NAMALWA (cell line): ENCODE results near the gene RGS11.
"Not testable (repeated sequence)": the region's sequence is repeated elsewhere in the genome, so short reads cannot be mapped to it uniquely, and the experiment has no call there.

Experiments used
- DNase-seq: peaks from one replicate; pipeline ENCODE4 v3.0.0-alpha.2; 2015; ENCODE audit warnings: low spot score

Gene RGS11

DNA sequence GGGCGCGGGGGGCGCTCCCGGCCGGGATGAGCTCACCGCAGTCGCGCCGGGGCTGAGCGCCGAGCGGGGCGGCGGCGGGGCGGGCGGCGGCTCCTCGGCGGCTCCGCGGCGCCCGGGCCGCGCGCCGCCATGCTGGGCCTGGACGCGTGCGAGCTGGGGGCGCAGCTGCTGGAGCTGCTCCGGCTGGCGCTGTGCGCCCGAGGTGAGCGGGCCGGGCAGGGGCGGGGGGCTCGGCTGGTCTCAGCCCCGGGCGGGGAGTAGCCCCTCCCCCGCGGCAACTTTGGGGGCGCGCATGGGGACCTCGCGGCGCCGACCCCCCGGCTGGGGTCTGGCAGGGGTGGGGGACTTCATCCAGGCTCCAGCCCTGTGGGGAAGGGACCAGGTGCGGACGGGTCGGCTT lies 4.8 kb upstream of the RGS11 start, which contains the start of gene ARHGDIG:
Gene ARHGDIG, plus strand, starts transcription at position 40 of the 400 bp plus-strand sequence. Its CDS starts 90 bp downstream, at position 130.
- DNase-seq, result no peak

DNA sequence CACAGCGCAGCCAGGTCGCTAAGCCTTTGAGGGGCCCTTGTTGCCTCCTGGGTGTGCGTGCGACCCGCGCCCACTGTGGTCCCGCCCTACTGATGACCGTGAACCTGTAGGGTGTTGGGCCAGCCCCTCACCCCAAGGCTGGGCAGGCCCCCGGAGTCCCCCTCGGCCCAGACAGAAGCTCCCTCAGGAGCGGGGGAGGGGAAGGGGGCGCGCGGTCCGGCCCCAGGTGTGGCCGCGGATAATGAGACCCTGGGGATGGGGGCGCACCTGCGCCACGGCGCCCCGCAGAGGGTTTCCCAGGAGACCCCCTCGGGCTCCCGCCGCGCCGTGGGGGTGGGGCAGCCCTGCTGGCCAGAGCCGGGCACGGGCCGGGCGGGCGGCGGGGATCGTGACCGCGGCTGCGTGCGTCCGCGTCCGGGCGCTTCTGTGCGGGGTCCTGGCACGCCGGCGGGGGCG lies 4.3 kb upstream of the RGS11 start:
- no peak for DNase-seq

DNA sequence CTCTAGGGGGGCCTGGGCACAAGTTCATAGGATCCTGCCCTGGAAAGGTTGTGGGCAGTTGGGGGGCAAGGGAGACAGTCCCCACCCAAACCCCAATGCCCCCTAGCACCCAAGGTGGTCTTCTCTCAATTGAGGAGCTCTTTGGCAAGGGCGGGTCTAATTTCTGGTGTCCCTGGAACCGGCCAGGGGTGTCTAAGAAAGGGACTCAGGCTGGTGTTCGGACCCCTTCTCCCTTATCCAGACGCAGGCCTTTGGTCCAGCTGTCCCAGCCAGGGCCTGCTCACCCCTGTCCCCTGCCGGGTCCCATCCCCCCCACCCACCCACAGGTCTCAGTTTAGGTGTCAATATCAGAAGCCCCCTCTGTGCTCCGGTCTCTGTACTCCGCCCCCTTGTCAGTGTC lies 3.8 kb upstream of the RGS11 start:
- DNase-seq, result no peak

DNA sequence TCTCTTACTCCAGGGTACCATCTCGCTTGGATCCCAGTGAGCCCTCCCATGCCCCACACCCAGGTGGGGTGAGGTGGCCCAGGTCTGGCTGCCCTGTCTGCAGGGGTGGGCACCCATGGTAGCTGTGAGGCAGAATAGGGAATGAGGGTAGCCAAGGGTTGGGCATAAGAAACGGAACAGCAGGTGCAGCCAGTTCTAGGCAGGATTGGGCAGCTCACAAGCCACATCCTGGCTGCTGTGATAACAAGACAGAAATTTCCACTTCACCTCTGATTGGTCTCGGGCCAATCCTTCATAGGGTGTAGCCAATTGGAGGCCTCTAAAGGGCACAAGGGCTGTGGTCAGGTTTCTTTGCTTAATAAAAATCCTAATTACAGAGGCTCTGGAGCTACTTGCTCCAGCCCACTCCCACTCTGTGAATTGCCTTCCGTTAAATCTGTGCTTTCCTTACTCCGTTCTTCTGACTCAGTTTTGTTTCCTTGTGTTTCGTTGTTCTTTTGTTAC lies 3.2 kb upstream of the RGS11 start:
- peak; percentile 58 for DNase-seq

DNA sequence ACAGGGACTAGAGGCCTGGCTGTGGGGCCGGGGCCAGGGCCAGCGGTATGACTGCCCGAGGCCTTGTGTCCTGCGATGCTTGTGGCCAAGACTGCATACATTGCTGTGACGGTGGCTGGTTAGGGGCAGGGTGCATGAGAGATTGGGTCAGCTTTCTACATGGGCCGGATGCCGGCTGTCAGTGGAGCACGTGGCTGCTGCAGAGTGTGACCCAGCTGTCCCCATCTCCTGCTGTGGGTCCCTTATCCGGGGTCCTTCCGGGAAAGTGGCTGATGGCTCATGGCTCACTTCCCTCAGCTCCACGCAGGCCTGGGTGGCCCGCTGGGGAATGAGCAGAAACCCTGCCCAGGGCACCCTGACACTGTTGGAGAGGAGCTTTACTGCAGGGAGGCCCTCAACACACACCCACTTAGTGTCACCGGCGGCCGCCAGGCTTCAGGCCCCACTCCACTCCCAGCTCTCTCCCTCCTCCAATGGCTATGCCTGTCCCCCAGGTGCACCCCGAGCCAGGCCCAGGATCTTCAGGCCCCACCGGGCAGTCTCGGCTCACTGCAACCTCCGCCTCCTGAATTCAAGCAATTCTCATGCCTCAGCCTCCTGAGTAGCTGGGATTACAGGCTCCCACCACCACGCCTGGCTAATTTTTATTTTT lies 808 bp upstream of the RGS11 start:
- no peak for DNase-seq

DNA sequence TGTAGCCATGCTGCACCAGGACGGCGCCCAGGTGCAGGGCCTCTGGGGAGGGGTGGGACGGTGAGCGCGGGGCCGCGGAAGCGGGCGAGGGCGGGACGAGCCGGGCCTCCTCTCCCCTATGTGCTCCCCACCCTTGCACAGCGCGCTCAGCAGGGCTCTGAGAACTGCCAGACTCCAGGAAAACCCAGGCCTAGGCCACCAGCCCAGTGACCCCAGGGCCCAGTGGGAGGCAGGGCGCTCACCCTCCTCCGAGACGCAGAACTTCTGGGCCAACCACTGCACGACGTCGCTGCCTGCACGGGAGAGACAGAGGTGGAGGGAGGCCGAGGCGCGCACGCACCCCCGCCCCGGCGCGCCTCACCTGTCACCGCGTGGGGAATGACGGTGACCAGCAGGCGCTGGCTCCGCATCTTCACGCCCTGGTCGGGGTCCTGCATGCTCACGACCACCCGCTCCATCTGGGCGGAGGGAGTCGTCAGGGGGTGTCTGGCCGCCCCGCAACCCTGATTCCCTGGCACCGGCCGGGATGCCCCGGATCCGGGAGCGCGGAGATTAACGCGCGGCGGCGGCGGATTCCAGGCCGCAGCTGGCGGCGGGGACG lies 603 bp downstream of the RGS11 start:
- DNase-seq, result no peak

DNA sequence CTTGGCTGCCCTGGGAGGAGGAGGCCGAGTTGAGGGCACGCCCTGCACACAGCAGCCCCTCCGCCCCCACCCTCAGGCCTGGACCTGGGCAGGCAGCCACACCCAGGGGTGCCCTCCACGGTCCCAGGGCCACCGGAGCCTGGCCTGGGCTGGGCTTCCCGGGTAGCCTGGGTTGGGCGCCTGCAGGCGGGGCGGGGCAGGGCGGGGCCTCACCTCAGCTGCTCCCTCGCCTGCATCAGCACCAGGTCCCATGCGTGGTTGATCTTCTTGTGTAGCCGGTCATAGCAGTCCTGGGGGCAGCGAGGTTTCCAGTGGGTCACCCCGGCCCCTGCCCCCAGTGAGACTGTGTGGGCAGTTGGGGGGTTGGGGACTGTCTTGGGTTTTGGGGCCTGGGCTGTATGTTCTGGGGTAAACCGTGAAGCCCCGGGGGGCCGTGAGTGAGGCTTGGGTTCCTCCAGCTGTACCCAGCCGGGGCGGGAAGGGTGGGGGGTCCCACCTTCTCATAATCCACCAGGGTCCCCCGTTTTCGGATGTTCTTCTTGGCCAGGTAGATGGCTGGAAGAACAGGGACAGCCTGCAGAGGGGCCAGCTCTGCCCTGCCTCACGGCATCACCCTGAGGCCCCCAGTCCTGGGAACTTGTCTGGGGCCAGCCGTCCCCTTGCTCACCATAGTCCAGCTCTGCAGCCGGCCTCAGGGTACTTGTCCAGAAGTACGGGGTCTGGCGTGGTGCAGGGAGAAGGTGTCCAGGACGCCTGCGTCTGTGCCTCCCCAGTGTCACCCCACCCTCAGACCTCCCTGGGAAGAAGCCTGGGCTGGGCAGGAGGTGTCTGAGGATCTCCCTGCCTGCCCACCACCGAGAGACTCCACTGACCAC lies 2.0 kb downstream of the RGS11 start:
- no peak for DNase-seq

DNA sequence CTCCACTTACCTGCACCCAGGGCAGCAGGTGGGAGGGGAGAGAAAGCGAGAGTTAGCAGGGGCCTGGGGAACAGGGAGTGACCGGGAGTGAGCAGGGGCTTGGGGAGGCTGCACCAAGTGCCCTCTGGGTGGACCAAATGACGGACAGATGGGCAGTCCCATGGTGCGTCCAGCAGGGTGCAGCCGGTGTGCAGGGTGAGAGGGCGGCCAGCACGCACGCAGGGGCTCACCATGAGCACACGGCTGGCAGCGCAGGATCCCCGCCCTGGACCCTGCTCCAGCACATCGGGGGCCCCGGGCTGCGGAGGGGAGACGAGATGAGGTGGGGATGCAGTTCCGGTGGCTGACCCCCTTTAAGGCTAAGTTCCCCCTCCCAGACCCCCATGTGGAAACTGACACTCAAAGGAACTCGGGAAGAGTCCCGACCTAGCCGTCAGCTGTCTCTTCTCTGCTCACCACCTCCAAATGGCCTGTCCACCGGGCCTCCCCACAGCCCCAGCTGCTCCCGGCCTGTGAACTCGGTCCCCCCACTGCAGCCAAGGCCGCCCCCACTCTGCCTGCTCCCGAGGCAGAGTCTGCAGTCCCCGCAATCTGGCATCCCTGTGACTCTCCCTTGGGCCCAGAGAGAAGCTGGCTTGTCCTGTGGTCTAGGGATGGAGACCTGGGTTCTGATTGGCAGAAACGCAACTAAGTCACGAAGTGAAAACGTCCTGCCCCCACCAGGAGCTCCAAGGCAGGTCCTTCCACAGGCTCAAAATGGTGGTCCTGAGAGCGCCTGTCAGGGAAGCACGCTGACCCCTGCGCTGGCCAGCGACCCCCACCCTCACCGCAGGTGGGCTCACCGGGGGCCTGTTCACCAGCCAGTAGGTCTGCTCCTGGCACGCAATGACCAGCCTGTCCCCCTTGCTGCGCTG lies 2.9 kb downstream of the RGS11 start:
- no peak for DNase-seq

DNA sequence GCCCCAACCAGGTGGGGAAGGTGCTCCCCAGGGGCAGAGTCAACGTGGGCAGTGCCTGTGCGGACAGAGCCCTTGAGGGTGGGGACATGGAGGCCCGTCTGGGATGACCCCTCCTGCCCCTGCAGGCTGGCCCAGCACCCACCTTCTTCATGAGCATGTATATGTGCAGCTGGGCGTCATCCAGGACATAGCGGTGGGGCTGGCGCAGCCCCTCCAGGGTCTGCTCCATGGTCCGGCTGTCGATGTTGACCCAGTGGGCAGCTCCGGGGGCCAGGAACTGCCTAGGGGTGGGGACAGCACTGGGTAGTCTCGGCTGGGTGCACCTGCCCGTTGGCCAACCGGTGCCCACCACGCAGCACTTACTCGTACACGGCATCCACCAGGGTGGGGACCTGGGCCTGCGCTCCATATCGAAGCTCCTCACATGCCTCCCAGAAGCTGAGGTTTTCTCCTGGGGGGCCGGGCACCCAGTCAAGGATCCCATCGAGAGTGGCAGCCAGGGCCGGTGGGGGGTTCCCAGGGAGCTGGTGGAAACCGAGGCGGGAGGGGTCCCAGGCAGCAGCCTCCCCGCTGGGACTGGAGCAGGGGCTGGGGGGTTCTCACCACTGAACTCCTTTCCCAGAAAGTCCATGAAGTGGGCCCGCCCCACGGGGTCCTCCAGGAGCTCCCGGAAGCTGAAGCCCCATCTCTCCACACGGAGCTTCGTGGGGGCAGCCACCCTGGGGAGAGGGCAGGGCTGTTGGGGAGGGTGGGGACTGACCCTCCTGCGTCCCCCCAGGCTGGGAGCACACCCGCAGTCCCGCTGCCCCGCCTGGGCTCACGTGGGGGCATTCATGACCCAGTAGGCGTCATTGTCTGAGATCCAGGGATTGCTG lies 5.1 kb downstream of the RGS11 start:
- no peak for DNase-seq

DNA sequence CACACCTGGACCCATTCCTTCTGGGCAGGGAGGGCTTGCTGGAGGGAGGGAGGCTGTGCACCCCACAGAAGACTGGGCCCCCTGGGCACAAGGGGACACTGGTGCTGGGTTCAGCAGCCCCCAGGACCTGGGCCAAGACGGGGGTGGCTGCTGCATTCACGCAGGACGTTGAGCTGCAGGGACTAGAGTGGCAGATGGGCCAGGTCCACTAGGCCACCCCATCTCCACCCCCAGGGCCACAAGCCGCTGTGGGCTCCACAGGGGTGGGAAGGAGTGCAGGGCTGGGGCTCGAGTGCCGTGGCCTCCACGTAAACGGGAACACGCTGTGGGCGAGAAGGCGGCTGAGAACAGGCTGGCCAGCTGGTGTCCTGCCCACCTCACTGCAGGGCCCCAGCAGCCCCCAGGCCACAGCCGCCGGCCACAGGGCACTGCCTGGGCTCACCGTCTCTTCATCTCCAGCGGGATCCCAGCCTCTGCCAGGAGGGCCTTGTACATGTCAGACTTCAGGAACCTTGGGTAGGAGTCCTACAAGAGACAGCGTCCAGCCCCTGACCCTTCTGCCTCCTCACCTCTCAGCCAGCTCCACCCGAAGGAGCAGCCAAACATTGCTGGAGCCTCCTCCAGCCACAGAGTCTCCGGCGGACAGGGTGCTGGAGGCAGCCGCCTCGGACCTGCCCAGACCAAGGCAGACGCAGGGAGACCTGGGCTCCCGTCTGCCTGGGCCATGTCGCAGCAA lies 6.5 kb downstream of the RGS11 start:
- no peak for DNase-seq

DNA sequence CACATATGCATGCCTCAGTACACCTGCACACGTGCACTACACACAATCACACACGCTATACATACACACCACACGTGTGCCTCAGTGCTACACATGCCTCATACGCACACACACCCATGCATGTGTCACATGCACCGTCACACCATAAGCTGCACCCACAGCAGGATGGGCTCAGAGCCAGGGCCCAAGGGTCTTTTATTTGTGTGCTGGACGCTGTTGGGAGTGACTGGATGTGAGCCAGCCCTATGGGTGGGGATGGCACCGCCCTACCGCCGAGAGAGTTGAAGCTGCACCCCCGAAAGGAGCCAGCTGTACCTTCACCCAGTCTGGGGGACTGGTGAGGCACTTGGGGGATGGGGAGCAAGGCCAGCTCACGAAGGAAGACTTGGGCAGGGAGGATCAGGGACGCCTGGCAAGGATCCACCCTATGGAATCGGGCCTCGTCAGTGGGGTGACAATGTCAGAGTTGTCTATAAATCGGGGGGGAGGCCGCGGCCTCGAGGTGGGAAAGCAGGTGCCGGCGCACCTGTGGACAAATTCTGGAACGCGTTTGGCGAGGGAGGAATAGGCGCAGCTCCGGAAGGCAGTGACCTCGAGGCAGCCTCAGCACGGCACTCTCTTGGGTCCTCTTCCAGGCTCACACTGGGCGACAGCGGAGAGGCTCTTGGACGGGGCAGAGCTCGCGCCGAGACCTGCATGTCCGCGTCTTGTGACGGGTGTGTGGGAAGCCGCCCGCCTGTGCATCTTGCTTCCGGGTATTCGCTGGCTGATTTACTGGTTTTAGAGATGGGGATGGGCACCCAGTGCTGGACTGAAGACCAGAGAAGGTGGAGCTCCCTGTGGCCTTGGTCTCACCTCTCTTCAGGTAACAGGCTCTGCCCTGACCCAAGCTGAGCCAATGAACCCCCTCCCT lies 7.3 kb downstream of the RGS11 start:
- no peak for DNase-seq

DNA sequence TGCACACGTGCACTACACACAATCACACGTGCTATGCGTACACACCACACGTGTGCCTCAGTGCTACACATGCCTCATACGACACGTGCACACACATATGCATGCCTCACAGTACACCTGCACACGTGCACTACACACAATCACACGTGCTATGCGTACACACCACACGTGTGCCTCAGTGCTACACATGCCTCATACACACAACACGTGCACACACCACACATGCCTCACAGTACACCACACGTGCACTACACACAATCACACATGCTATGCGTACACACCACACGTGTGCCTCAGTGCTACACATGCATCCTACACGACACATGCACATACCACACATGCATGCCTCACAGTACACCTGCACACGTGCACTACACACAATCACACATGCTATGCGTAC lies 8.2 kb downstream of the RGS11 start:
- not testable (repeated sequence) for DNase-seq

DNA sequence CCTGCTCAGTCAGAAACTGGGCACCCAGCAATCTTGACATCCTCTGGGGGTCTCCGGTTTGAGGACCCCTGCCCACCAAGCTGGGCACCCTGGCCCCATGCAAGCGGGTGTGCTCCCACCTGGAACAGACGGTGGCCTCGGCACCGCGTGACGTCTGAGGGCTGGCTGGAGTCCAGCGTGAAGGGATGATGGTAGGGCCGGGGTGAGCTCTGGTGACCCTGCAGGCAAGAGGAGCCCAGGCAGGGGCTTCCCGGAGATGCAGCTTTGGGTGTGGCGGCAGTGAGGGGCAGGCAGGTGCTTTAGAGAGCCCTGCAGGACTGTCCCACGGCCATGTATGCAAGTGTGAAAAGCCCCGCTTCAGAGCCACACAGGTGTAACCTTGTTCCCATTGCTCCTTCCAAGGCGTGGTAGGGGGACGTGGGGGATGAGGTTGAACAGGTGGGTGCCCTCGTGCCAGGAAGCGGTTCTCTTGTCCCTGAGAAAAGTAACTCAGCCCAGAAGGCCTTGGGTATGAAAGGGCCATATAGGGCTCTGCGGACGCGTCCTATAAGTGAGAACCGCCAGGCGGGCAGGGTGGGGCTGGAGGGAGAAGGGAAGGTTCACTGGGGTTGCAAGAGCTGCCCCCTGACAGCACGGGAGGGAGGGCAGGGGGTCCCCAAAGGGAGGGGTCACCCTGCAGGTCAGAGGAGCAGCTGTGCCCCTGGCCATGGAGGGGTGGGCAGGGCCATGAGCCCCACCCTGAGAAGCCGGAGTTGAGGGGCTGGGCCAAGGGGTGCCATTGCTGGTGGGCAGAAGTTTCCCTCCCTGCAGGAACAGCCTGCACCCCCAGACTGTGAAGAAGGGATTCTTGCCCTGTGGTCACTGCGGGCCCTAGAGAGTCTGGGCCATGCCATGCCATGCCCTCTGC lies 9.2 kb downstream of the RGS11 start:
- no peak for DNase-seq

DNA sequence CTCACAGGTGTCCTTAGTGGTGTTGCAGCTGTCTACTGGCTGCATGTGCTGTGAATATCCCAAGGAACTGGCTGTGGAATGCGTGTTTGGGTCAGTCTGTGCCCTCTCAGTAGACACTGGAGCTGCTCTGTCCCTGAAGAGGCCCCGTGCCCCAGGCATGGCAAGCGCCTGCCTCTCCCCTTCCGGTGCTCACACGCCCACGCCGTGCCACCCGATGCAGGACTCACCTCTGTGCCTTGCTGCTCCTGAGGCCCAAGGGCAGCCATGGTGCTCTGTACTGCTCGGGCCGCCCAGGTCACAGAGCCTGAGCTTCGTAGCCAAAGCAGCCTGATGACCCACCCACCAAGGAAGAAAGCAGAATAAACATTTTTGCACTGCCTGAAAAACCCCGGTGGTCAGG lies 10.0 kb downstream of the RGS11 start:
- no peak for DNase-seq

DNA sequence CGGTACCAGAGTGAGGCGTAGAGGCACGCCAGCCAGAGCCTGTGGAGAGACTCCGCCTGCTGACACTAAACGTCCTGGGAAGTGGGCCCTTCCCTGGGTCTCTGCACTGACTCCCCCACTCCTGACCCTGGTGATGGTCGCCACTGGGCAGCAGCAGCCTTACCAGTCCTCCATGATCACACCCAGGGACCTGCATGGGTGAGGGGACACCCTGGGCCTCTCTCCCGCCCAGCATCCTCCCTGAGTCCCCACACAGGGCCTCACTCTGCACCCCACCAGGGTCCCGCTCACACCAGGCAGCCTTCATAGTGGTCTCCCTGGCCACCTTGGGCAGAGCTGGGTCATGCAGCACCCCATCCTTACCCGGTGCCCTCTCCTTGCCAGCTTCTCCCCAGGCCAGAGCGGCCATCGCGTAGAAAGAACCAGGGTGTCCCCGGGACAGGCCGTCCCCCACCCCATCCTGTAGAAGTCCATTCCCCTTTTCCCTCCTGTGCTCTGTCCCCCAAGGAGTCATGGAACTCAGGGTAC lies 10.7 kb downstream of the RGS11 start:
- no peak for DNase-seq

DNA sequence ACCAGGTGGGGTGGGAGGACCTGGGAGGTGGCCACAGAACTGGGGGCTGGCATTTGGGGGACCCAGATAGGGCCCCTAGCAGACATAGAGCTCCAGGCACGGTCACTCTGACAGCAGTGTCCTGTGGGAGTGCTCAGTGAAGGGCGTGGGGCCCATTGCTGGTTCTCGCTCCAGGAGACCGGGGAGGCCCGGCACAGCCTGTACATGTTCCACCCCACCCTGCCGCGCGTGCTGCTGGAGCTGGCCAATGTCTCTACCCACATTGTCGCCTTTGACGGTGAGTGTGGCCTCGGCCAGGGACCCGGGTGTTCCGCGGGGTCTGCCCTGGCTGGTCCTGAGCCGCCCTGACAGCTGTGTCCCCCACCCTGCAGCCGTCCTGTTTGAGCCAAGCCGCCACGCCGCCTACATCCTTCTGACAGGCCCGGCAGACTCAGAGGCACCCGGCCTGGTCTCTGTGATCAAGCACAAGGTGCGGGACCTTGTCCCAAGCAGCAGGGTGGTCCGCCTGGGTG lies 11.2 kb downstream of the RGS11 start:
- DNase-seq, result no peak

DNA sequence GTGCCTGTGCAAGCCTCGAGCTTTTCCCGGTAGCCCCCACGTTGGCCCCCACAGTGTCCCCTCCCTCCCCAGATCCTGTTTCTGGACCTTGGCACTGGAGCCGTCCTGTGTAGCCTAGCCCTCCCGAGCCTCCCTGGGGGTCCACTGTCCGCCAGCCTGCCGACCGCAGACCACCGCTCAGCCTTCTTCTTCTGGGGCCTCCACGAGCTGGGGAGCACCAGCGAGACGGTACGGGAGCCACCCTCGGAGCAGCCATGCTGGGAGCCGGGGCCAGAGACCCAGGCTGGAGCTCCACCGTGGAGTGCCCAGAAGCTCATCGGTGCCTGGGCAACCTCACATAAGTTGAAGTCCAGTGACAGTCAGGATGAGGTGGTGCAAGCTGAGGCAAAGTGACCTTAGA lies 11.8 kb downstream of the RGS11 start:
- no peak for DNase-seq
